Natural killer cell (primary cell): ENCODE data around the gene MYO1D. TPM values are rescaled to one million over a fixed set of nuclear protein-coding genes. Genes with fewer than 3 reads are reported as not detected.

Experiments
- ATAC-seq, 3 donors: fragments of 150-1000 bp in 2 of 3; fragments of 200-7000 bp in 1 of 3; cut with Tn5 transposase; 1 replicate in 1 of 3; 2 replicates in 2 of 3; pipeline ENCODE4 v1.10.0; 2021; ENCODE audit warnings: mild to moderate bottlenecking in 2 of 3, moderate library complexity in 2 of 3
- DNase-seq, 2 donors: peaks; one replicate each; pipeline versions ENCODE4 v3.0.0 to v3.0.0-alpha.2; 2013 to 2021; ENCODE audit warnings: mixed read lengths in 1 of 2
- H3K27ac ChIP-seq: one replicate; pipeline ENCODE4 v1.5.1; 2013; ENCODE audit warnings: mild to moderate bottlenecking, low read length
- H3K27me3 ChIP-seq: one replicate; pipeline ENCODE4 v1.6.1; 2013; ENCODE audit warnings: low read length; ENCODE audit not compliant: control insufficient read depth, insufficient read depth
- H3K36me3 ChIP-seq: one replicate; pipeline ENCODE4 v1.6.1; 2013; ENCODE audit warnings: low read length; ENCODE audit not compliant: control insufficient read depth, insufficient read depth
- H3K4me1 ChIP-seq: one replicate; pipeline ENCODE4 v1.6.1; 2013; ENCODE audit warnings: low read length; ENCODE audit not compliant: control insufficient read depth, insufficient read depth
- H3K4me3 ChIP-seq: one replicate; pipeline ENCODE4 v1.5.1; 2013; ENCODE audit warnings: low read length
- H3K9me3 ChIP-seq: one replicate; pipeline ENCODE4 v1.6.1; 2013; ENCODE audit warnings: low read length; ENCODE audit not compliant: control insufficient read depth, insufficient read depth
- H3K27ac Mint-ChIP-seq, 2 donors: one replicate each; pipeline ENCODE4 v1.8.0; 2022; ENCODE audit warnings: mild to moderate bottlenecking in 2 of 2, mixed read lengths in 2 of 2, moderate library complexity in 1 of 2
- H3K27me3 Mint-ChIP-seq, 2 donors: one replicate each; pipeline ENCODE4 v1.8.0; 2022; ENCODE audit warnings: low read depth in 2 of 2, mixed read lengths in 2 of 2
- H3K36me3 Mint-ChIP-seq: one replicate; pipeline ENCODE4 v1.8.0; 2022; ENCODE audit warnings: mixed read lengths
- H3K4me1 Mint-ChIP-seq, 2 donors: one replicate each; pipeline ENCODE4 v1.8.0; 2022; ENCODE audit warnings: mixed read lengths in 2 of 2
- H3K4me3 Mint-ChIP-seq: one replicate; pipeline ENCODE4 v1.8.0; 2022; ENCODE audit warnings: mild to moderate bottlenecking, moderate library complexity, mixed read lengths
- H3K9me3 Mint-ChIP-seq, 2 donors: one replicate each; pipeline ENCODE4 v1.8.0; 2022; ENCODE audit warnings: mixed read lengths in 2 of 2
- WGBS: methylation state at CpG from one replicate; pipeline ENCODE4 v1.1.7; 2013; ENCODE audit warnings: missing lambda C conversion rate; ENCODE audit not compliant: insufficient coverage; 5-methylcytosine and 5-hydroxymethylcytosine counted together
- intact Hi-C: fragments of 100-400 bp; cut with micrococcal nuclease; formaldehyde crosslinking; loops from one replicate; pipeline ENCODE4 v1.14.2; 2022
- total RNA-seq, 4 donors: library from RNA; stranded (reverse); fragments of 120-200 nt in 1 of 4; gene quantifications; one replicate each; pipeline versions ENCODE4 v1.2.3 to v1.2.4, GENCODE V29; 2013 to 2022
- TF ChIP-seq, protein P1 (sequence below): fragments of 200-600 bp; IDR thresholded peaks from one replicate; pipeline ENCODE4 v1.8.0; 2022; ENCODE audit warnings: antibody characterized with exemption

Gene MYO1D
- total RNA-seq, 3 donors from 2014 or later (not counting 1 experiment from before 2014, with no cell fraction given): 6.8 to 20.2 (median 10.5) TPM

DNA sequence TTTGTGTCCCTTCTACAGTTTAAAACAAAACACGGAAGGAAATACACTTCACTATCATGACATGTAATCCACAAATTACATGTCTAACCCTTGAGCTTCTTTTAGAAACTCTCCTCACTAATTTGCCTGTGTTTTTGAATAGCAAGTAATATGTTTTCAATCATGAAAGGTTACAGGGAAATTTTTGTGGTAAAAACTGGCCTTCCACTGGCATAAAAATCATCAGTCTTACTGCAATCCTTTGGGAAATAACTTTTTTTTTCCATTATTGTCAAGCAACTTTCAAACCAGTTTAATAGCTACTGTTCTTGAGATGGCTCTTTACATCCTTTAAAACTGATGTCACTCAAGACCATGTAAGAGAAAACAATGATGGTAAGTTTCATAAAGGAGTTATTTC, 27.0 kb downstream of the MYO1D start:
- H3K36me3 ChIP-seq: no peaks in the 10 kb centered on the region
- 100% methylated on average over 1 of the region's 1 CpG for WGBS
- no peaks in the 10 kb centered on the region for H3K9me3 ChIP-seq
- no peak overlapping the region for H3K27ac ChIP-seq
- ATAC-seq (no peak), DNase-seq (no peak)
- H3K36me3 Mint-ChIP-seq: no peaks in the 10 kb centered on the region
- peaks cover 7 to 12% of the 10 kb centered on the region in 2 donors for H3K27me3 Mint-ChIP-seq
- H3K4me1 ChIP-seq: no peaks in the 10 kb centered on the region
- H3K9me3 Mint-ChIP-seq: no peaks in the 10 kb centered on the region
- no peaks in the 10 kb centered on the region for H3K4me1 Mint-ChIP-seq
- TF ChIP-seq, protein P1, sequence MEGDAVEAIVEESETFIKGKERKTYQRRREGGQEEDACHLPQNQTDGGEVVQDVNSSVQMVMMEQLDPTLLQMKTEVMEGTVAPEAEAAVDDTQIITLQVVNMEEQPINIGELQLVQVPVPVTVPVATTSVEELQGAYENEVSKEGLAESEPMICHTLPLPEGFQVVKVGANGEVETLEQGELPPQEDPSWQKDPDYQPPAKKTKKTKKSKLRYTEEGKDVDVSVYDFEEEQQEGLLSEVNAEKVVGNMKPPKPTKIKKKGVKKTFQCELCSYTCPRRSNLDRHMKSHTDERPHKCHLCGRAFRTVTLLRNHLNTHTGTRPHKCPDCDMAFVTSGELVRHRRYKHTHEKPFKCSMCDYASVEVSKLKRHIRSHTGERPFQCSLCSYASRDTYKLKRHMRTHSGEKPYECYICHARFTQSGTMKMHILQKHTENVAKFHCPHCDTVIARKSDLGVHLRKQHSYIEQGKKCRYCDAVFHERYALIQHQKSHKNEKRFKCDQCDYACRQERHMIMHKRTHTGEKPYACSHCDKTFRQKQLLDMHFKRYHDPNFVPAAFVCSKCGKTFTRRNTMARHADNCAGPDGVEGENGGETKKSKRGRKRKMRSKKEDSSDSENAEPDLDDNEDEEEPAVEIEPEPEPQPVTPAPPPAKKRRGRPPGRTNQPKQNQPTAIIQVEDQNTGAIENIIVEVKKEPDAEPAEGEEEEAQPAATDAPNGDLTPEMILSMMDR: no peak
- peaks cover 2% of the 10 kb centered on the region for H3K27me3 ChIP-seq
- intact Hi-C loops: no loop called here
- no peak overlapping the region for H3K4me3 Mint-ChIP-seq
- no peak overlapping the region for H3K27ac Mint-ChIP-seq
- H3K4me3 ChIP-seq: no peak overlapping the region

DNA sequence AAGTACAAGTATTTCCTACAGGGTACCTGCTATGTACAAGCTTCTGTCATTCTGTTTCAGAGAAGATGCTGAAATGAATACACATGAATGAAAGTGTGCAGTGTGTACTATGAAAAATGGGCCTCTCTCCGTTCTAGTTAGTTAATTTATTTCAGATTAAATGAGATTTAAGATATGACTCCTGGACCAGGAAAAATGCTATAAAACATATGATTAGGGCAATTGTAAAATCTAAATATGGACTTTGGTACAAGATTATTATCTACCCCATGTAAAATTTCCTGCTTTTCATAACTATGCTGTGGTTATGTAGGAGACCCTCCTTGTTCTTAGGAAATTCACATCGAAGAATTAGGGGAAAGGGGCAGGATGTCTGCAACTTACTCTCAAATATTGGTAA, 28.9 kb downstream of the MYO1D start:
- intact Hi-C loops: no loop called here
- no peaks in the 10 kb centered on the region for H3K36me3 Mint-ChIP-seq
- Histone ChIP-seq H3K36me3 (no peaks in the 10 kb centered on the region), H3K9me3 (no peaks in the 10 kb centered on the region), H3K4me3 (no peak overlapping the region), H3K27ac (no peak overlapping the region), H3K4me1 (no peaks in the 10 kb centered on the region), H3K27me3 (peaks cover 2% of the 10 kb centered on the region)
- no peak overlapping the region for H3K4me3 Mint-ChIP-seq
- no peaks in the 10 kb centered on the region for H3K9me3 Mint-ChIP-seq
- ATAC-seq (no peak), DNase-seq (no peak)
- peaks cover 0 to 8% of the 10 kb centered on the region in 2 donors for H3K27me3 Mint-ChIP-seq
- TF ChIP-seq, protein P1: no peak
- H3K4me1 Mint-ChIP-seq: no peaks in the 10 kb centered on the region
- H3K27ac Mint-ChIP-seq: no peak overlapping the region
- 45% methylated on average over 2 of the region's 2 CpGs for WGBS

DNA sequence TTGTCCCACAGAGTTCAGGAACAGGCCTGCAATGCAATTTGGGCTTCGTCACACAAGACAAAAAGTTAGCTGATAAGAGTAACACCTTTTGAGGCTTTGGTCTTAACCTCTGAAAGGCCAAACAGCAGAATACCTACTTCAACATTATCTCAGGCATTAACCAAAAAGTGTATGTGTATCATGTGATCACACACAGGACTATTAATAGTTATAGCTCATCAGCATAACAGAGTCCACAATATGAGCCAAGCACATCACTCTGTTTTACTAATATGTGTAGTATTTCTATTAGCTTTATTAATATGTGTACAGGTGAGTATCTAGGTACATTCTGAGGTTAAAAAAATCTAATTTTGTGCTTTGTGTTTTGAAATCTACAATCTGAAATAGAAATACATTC, 30.8 kb downstream of the MYO1D start:
- DNase-seq: no peak
- 83% methylated on average over 1 of the region's 1 CpG for WGBS

DNA sequence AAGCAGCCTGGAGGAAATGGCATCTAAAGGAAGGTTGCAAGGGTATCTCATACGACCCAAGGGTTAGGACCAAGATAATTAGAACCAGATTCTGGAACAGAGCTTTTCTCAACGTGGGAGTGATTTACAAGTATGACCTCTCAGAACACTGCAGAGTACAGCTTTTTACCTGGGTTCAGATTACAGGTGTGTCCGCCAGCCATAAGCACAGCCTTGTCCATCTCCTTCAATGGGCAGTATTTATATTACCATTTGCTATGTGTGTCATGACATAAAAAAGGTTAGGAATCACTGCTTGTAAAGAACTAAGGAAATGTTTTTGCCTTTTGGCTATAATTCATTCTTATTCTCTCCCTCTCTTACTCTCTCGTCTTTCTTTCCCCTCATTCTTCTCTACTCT, 36.7 kb downstream of the MYO1D start:
- Mint-ChIP-seq H3K9me3 (no peaks in the 10 kb centered on the region), H3K4me3 (no peak overlapping the region)
- no peak overlapping the region for H3K27ac ChIP-seq

More for the DNA sequence above, 30.8 kb downstream of the MYO1D start:
- Mint-ChIP-seq H3K36me3 (no peaks in the 10 kb centered on the region), H3K4me3 (no peak overlapping the region), H3K27me3 (peaks cover 6 to 8% of the 10 kb centered on the region in 2 donors), H3K27ac (no peak overlapping the region), H3K9me3 (no peaks in the 10 kb centered on the region), H3K4me1 (no peaks in the 10 kb centered on the region)
- H3K27ac ChIP-seq: no peak overlapping the region
- intact Hi-C loops: no loop called here
- no peaks in the 10 kb centered on the region for H3K36me3 ChIP-seq
- TF ChIP-seq, protein P1: no peak
- no peaks in the 10 kb centered on the region for H3K27me3 ChIP-seq
- no peaks in the 10 kb centered on the region for H3K4me1 ChIP-seq
- H3K9me3 ChIP-seq: no peaks in the 10 kb centered on the region
- H3K4me3 ChIP-seq: no peak overlapping the region
- no peak for ATAC-seq

More for the DNA sequence above, 36.7 kb downstream of the MYO1D start:
- no peak for ATAC-seq
- H3K9me3 ChIP-seq: no peaks in the 10 kb centered on the region
- H3K4me3 ChIP-seq: no peak overlapping the region
- H3K27me3 ChIP-seq: no peaks in the 10 kb centered on the region
- no peaks in the 10 kb centered on the region for H3K4me1 Mint-ChIP-seq
- intact Hi-C loops: no loop called here
- H3K36me3 ChIP-seq: no peaks in the 10 kb centered on the region
- H3K4me1 ChIP-seq: no peaks in the 10 kb centered on the region
- H3K36me3 Mint-ChIP-seq: no peaks in the 10 kb centered on the region
- no peak overlapping the region for H3K27ac Mint-ChIP-seq
- TF ChIP-seq, protein P1: no peak
- no peak for DNase-seq
- WGBS: 79% methylated on average over 4 of the region's 4 CpGs
- peaks cover 4 to 8% of the 10 kb centered on the region in 2 donors for H3K27me3 Mint-ChIP-seq
